Measurements from ENCODE around the gene TMEM52B. TPM values are rescaled to one million over a fixed set of nuclear protein-coding genes. Genes with fewer than 3 reads are reported as not detected.

Gene TMEM52B
- total RNA-seq, 2 experiments from 2014 or later, result not detected

DNA sequence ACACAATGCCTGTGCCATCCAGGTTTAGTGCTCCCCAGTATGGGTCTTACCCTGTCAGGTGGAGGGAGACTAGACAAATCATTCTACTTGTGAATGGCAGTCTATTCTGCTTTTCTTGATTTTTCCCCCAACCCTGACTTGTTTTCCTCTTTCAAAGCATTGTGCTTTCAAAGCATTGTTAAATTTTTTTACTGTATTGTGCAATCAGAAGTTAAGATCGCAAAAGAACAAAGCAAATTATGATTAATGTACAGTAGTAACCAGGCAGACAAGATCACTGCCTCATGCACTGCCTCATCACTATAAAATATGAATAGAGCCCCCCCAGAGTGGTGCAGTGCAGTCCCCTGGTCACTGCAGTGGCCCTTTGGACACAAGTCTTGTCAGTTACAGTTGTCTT, 47.9 kb downstream of the TMEM52B start:
- DNase-seq, result no peak
- Mint-ChIP-seq H3K4me3 (no peak overlapping the region), H3K27ac (no peak overlapping the region), H3K9me3 (no peaks in the 10 kb centered on the region), H3K36me3 (peaks cover 23% of the 10 kb centered on the region), H3K4me1 (ENCODE audit: low read depth) (peaks cover 8% of the 10 kb centered on the region), H3K27me3 (no peaks in the 10 kb centered on the region)
- CTCF ChIA-PET, result no interaction called here
- POLR2A ChIA-PET, result no interaction called here
- intact Hi-C loops (cut with micrococcal nuclease), result no loop called here

DNA sequence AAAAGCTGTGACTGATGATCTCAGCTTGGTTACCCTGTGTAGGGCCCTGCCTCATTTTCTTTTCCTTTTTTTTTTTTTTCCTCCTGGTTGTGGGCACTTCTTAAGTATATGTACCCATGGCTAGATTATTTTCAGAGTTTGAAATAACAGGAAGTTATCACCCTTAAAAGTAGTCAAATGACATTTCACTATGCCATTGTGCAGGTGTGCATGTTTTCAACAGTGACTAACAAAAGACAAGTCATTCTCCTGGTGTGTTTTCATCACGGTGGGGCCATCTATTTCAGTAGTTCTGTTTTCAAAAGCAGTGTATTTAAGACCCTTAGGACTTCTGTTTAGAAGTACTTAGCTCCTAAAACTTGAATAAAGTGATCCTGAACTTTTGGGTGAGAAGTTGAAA, 48.8 kb downstream of the TMEM52B start:
- DNase-seq, result no peak
- Mint-ChIP-seq H3K4me3 (no peak overlapping the region), H3K27me3 (no peaks in the 10 kb centered on the region), H3K9me3 (no peaks in the 10 kb centered on the region), H3K36me3 (peaks cover 17% of the 10 kb centered on the region), H3K27ac (no peak overlapping the region), H3K4me1 (ENCODE audit: low read depth) (peaks cover 8% of the 10 kb centered on the region)
- ChIA-PET POLR2A (no interaction called here), CTCF (interaction anchor here (0.9 kb wide), 1 partner anchor 8 kb away, joined by 3 read pairs; no protein-coding TSS in a partner anchor)
- intact Hi-C loops (cut with micrococcal nuclease), result no loop called here

DNA sequence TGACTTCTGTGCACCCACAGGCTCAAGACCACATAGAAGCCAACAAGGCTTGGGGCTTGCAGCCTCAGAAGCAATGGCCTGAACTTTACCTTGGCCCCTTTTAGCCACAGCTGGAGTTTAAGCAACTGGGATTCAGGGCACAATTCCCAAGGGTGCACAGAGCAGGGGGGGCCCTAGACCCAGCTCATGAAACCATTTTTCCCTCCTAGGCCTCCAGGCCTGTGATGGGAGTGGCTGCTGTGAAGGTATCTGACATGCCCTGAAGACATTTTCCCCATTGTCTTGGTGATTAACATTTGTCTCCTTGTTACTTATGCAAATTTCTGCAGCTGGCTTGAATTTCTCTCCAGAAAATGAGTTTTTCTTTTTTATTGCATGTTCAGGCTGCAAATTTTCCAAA, 55.7 kb downstream of the TMEM52B start:
- POLR2A ChIA-PET, result no interaction called here

DNA sequence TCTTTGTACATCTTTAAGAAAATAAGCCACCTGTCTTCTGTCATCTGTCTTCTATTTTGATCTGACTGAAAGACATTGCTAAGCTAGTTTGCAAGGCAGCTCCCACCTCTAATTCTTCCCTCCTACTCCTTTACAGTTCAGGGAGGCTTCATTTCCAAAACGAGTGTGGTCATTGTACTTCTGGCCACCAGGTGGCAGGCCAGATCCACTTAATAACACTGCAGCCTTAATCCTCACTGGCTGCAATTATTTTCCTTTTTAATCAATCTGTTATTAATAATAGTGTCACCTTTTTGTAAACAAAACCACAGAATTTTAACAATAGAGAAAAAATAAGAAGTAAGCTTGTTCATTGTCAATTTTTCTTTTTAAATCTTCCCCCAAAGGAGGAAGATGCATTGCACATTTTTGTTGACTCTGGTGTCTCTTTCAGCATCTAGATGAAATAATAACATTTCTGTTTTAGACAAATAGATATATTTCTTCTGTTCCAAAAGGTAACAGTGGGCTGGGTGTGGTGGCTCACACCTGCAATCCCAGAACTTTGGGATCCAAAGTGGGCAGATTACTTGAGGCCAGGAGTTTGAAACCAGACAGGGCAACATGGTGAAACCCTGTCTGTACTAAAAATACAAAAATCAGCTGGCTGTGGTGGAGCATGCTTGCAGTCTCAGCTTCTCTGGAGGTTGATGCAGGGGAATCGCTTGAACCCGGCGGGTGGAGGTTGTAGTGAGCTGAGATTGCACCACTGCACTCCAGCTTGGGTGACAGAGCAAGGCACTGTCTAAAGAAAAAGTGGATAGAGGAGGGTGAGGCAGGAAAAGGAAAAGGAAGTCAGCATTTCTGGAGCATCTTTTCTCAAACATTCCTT, 57.2 kb downstream of the TMEM52B start:
- H3K9me3 Mint-ChIP-seq, result peaks cover 23% of the 10 kb centered on the region
- POLR2A ChIA-PET, result no interaction called here
- CTCF ChIA-PET, result interaction anchor here (0.6 to 3.2 kb wide), 29 partner anchors 8 to 963 kb away, joined by 3 to 76 read pairs (median 4); no protein-coding TSS in a partner anchor
- no peak overlapping the region for H3K4me3 Mint-ChIP-seq
- no peak overlapping the region for H3K27ac Mint-ChIP-seq
- peaks cover 3% of the 10 kb centered on the region for H3K27me3 Mint-ChIP-seq
- DNase-seq, result peak; percentile 47
- H3K4me1 Mint-ChIP-seq (ENCODE audit: low read depth), result no peaks in the 10 kb centered on the region
- intact Hi-C loops (cut with micrococcal nuclease), result loop anchor here (1.0 to 5.0 kb wide), 5 partner anchors 95 to 1251 kb away; partner anchors contain the start of gene STYK1
- H3K36me3 Mint-ChIP-seq, result peaks cover 7% of the 10 kb centered on the region

More for the DNA sequence above, 55.7 kb downstream of the TMEM52B start:
- H3K4me1 Mint-ChIP-seq (ENCODE audit: low read depth), result no peaks in the 10 kb centered on the region
- H3K36me3 Mint-ChIP-seq, result peaks cover 7% of the 10 kb centered on the region
- CTCF ChIA-PET, result interaction anchor here (1.0 to 2.1 kb wide), 3 partner anchors 68 to 327 kb away, joined by 3 to 10 read pairs (median 3); no protein-coding TSS in a partner anchor
- intact Hi-C loops (cut with micrococcal nuclease), result no loop called here
- H3K9me3 Mint-ChIP-seq, result peaks cover 23% of the 10 kb centered on the region
- no peak for DNase-seq
- H3K27ac Mint-ChIP-seq, result no peak overlapping the region
- H3K27me3 Mint-ChIP-seq, result peaks cover 3% of the 10 kb centered on the region
- no peak overlapping the region for H3K4me3 Mint-ChIP-seq

DNA sequence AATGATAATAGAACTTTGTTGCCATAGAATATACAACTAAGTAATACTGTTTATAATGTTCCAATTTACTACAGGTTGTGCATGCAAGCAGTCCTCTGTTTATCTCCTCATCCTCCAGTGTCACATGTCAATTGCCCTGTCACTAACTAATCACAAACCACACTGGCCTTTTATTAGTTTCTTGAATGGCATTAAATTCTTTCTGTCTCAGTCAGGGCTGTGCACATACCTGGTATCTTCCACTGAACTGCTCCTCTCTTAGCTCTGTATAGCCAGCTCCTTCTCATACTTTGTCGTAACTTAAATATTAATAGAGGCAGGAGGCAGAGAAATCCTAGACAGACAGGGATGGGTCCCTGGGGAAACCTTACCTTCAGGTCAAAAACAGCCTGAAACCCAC, 57.9 kb downstream of the TMEM52B start:
- H3K36me3 Mint-ChIP-seq, result peaks cover 7% of the 10 kb centered on the region
- POLR2A ChIA-PET, result no interaction called here
- CTCF ChIA-PET, result interaction anchor here (1.0 to 3.2 kb wide), 12 partner anchors 8 to 513 kb away, joined by 3 to 76 read pairs (median 5); no protein-coding TSS in a partner anchor
- H3K4me1 Mint-ChIP-seq (ENCODE audit: low read depth), result no peaks in the 10 kb centered on the region
- no peak for DNase-seq
- no peak overlapping the region for H3K4me3 Mint-ChIP-seq
- intact Hi-C loops (cut with micrococcal nuclease), result loop anchor here (2.0 to 5.0 kb wide), 3 partner anchors 94 to 1251 kb away; no protein-coding TSS in a partner anchor
- H3K27me3 Mint-ChIP-seq, result peaks cover 3% of the 10 kb centered on the region
- no peak overlapping the region for H3K27ac Mint-ChIP-seq
- peaks cover 23% of the 10 kb centered on the region for H3K9me3 Mint-ChIP-seq

DNA sequence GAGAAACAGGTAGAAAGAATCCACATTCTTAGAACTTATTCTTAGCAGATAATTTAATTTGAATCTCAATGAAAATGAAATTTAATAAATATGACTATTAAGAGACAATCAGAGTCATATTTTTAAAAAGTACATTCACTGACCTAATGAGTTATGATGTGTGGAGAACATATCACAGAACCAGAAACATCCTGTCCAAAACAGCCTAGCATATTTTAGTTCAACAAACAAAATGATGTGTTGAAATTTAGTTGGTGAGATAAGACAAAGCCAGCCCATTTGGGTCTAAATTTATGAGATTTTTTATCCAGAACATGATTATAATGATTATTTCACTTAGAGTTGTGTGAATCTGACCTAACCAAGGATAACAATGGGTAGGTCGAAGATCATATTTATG, 59.7 kb downstream of the TMEM52B start:
- POLR2A ChIA-PET, result no interaction called here
- Mint-ChIP-seq H3K4me3 (no peak overlapping the region), H3K36me3 (peaks cover 5% of the 10 kb centered on the region), H3K9me3 (peaks cover 23% of the 10 kb centered on the region), H3K27ac (no peak overlapping the region), H3K27me3 (peaks cover 8% of the 10 kb centered on the region), H3K4me1 (ENCODE audit: low read depth) (peaks cover 4% of the 10 kb centered on the region)
- no peak for DNase-seq
- intact Hi-C loops (cut with micrococcal nuclease), result loop anchor here (5.0 kb wide), 2 partner anchors 514 to 1249 kb away; no protein-coding TSS in a partner anchor
- CTCF ChIA-PET, result interaction anchor here (0.7 kb wide), 1 partner anchor 324 kb away, joined by 3 read pairs; no protein-coding TSS in a partner anchor

DNA sequence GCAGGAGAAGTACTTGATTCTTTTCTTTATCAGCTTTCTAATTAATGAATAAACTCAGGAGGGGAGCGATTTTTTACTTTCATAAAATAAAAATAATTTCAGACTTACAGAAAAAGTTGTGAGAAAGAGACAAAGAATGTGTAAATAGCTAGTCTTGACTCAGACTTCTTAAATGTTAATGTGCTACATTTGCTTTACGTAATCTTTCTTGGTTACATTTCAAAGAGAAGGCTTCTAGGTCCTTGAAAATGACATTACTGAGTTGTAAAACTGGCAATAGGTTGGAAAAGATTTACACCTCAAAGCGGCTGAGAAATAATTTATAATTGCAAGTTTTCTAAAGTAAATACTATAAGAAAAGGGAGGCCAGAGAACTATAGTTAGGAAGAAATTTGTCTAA, 62.5 kb downstream of the TMEM52B start:
- ChIA-PET CTCF (interaction anchor here (2.6 kb wide), 1 partner anchor 320 kb away, joined by 6 read pairs; no protein-coding TSS in a partner anchor), POLR2A (no interaction called here)
- H3K4me1 Mint-ChIP-seq (ENCODE audit: low read depth), result peaks cover 9% of the 10 kb centered on the region
- peaks cover 13% of the 10 kb centered on the region for H3K27me3 Mint-ChIP-seq
- intact Hi-C loops (cut with micrococcal nuclease), result no loop called here
- DNase-seq, result no peak
- H3K4me3 Mint-ChIP-seq, result no peak overlapping the region
- H3K9me3 Mint-ChIP-seq, result no peaks in the 10 kb centered on the region
- no peak overlapping the region for H3K27ac Mint-ChIP-seq
- H3K36me3 Mint-ChIP-seq, result no peaks in the 10 kb centered on the region

Other genes starting within 250 kb of the TMEM52B start
- gene CLEC2A, start 246.7 kb upstream of the TMEM52B start, total RNA-seq, result not detected
- gene CLEC12A, start 207.6 kb upstream of the TMEM52B start, total RNA-seq, result not detected
- not detected for gene CLEC1B, start 179.9 kb upstream of the TMEM52B start, total RNA-seq
- not detected for gene CLEC12B, start 168.4 kb upstream of the TMEM52B start, total RNA-seq
- not detected for gene CLEC9A, start 148.3 kb upstream of the TMEM52B start, total RNA-seq
- gene CLEC1A, start 80.0 kb upstream of the TMEM52B start, total RNA-seq, result not detected
- gene CLEC7A, start 48.8 kb upstream of the TMEM52B start, total RNA-seq, result not detected
- gene OLR1, start 6.9 kb upstream of the TMEM52B start, total RNA-seq, result not detected
- 1 to 10 TPM; 7.2 to 8.9 TPM for gene GABARAPL1, start 33.8 kb downstream of the TMEM52B start, total RNA-seq
- under 1 TPM; 0.22 to 0.26 TPM for gene KLRD1, start 128.8 kb downstream of the TMEM52B start, total RNA-seq
- under 1 TPM; 0.29 to 0.33 TPM for gene KLRK1, start 211.0 kb downstream of the TMEM52B start, total RNA-seq
- not detected for gene KLRC4, start 230.7 kb downstream of the TMEM52B start, total RNA-seq
- gene KLRC3, start 241.6 kb downstream of the TMEM52B start, total RNA-seq, result not detected

Data from activated CD4-positive, alpha-beta memory T cell treated with anti-CD3 and anti-CD28 coated beads for 36 hours (primary cell).